NCI-H526 treated with DMSO at 0.1 percent for 48 hours (cell line): Measurements from ENCODE around the gene MAPK1.
"Not testable (repeated sequence)": the region's sequence is repeated elsewhere in the genome, so short reads cannot be mapped to it uniquely, and the experiment has no call there.

Experiments
- DNase-seq: peaks from one replicate; lab custom pipeline; 2025; lab: John Stamatoyannopoulos, UW

The MAPK1 gene

GRCh38 chr22:21881841-21882753, 14.7 kb upstream of the MAPK1 start:
- DNase-seq, result no peak

- no peak for DNase-seq
Measured at GRCh38 chr22:21876486-21877176, 9.2 kb upstream of the MAPK1 start.

- not testable (repeated sequence) for DNase-seq
Measured at GRCh38 chr22:21874953-21875352, 7.5 kb upstream of the MAPK1 start.

GRCh38 chr22:21873619-21874018, 6.2 kb upstream of the MAPK1 start:
- no peak for DNase-seq

GRCh38 chr22:21872741-21873140, 5.3 kb upstream of the MAPK1 start:
- DNase-seq, result not testable (repeated sequence)

- DNase-seq, result no peak
Measured at GRCh38 chr22:21868651-21869050, 1.2 kb upstream of the MAPK1 start.

GRCh38 chr22:21866833-21867527, 465 bp downstream of the MAPK1 start:
- DNase-seq, result no peak

- DNase-seq, result no peak
Measured at GRCh38 chr22:21865041-21865440, 2.4 kb downstream of the MAPK1 start.

- DNase-seq, result no peak
Measured at GRCh38 chr22:21862386-21863245, 4.8 kb downstream of the MAPK1 start.

GRCh38 chr22:21861851-21862250, 5.6 kb downstream of the MAPK1 start:
- DNase-seq, result no peak

- no peak for DNase-seq
Measured at GRCh38 chr22:21861264-21861848, 6.1 kb downstream of the MAPK1 start.

- no peak for DNase-seq
Measured at GRCh38 chr22:21860491-21861039, 6.9 kb downstream of the MAPK1 start.

GRCh38 chr22:21858025-21858764, 9.2 kb downstream of the MAPK1 start:
- DNase-seq, result no peak

- peak; percentile 54 for DNase-seq
Measured at GRCh38 chr22:21857481-21857914, 9.9 kb downstream of the MAPK1 start.

- no peak for DNase-seq
Measured at GRCh38 chr22:21856868-21857267, 10.6 kb downstream of the MAPK1 start.

GRCh38 chr22:21856197-21856596, 11.2 kb downstream of the MAPK1 start:
- DNase-seq, result no peak

GRCh38 chr22:21855676-21856075, 11.8 kb downstream of the MAPK1 start:
- DNase-seq, result no peak

GRCh38 chr22:21850660-21851059, 16.8 kb downstream of the MAPK1 start:
- no peak for DNase-seq

GRCh38 chr22:21849489-21849888, 18.0 kb downstream of the MAPK1 start:
- DNase-seq, result no peak

GRCh38 chr22:21848057-21848456, 19.4 kb downstream of the MAPK1 start:
- DNase-seq, result not testable (repeated sequence)
